B cell (primary cell): Measurements from ENCODE around the gene HOXA3. TPM values are rescaled to one million over a fixed set of nuclear protein-coding genes. Genes with fewer than 3 reads are reported as not detected.
A peak's percentile ranks its signal among the peaks of the same experiment; 100 is the strongest.

Experiments
- ATAC-seq: fragments of 200-7000 bp; cut with Tn5 transposase; one replicate; pipeline ENCODE4 v1.10.0; 2021; ENCODE audit warnings: low read depth, mild to moderate bottlenecking, moderate number of reproducible peaks, moderate library complexity
- CTCF ChIA-PET: fragments of 350-600 bp; sonication (Branson Sonifier 250); formaldehyde crosslinking; loops from one replicate; lab custom pipeline; 2021; ENCODE audit warnings: antibody characterized with exemption, inconsistent platforms; lab: Charles Lee
- POLR2A ChIA-PET: fragments of 350-600 bp; sonication (Branson Sonifier 250); formaldehyde crosslinking; loops from one replicate; lab custom pipeline; 2021; ENCODE audit warnings: antibody characterized with exemption; lab: Charles Lee
- DNase-seq: peaks from one replicate; pipeline ENCODE4 v3.0.0; 2013
- H2AFZ ChIP-seq: 2 replicates; pipeline ENCODE4 v1.6.1; 2012; ENCODE audit warnings: mild to moderate bottlenecking, low read depth, low read length; ENCODE audit not compliant: insufficient read depth, poor library complexity, severe bottlenecking
- H3K27ac ChIP-seq, 2 donors: 1 replicate in 1 of 2; 2 replicates in 1 of 2; pipeline ENCODE4 v1.5.1; 2012 to 2013; ENCODE audit warnings: low read length in 2 of 2, mild to moderate bottlenecking in 2 of 2, moderate library complexity in 1 of 2
- H3K27me3 ChIP-seq, 4 experiments: fragments of 200-600 bp in 1 of 4; sonication (generic) in 1 of 4; replicated peaks in 1 of 4; 1 replicate in 2 of 4; 2 replicates in 2 of 4; pipeline versions ENCODE4 v1.6.1 to v1.7.0; 2013 to 2016; ENCODE audit warnings: low read length in 3 of 4, mild to moderate bottlenecking in 2 of 4, mixed read lengths in 1 of 4, moderate library complexity in 1 of 4; ENCODE audit not compliant: insufficient read depth in 4 of 4, control insufficient read depth in 3 of 4; ENCODE audit errors: control extremely low read depth in 1 of 4
- H3K36me3 ChIP-seq, 2 experiments: replicated peaks in 1 of 2; 1 replicate in 1 of 2; 2 replicates in 1 of 2; pipeline versions ENCODE4 v1.6.1 to v1.7.1; 2013; ENCODE audit warnings: low read length in 1 of 2; ENCODE audit not compliant: insufficient read depth in 2 of 2, control insufficient read depth in 1 of 2; ENCODE audit errors: control extremely low read depth in 1 of 2, extremely low read depth in 1 of 2
- H3K4me1 ChIP-seq, 2 donors: fragments of 200-600 bp in 1 of 2; sonication (generic) in 1 of 2; 1 replicate in 1 of 2; 2 replicates in 1 of 2; pipeline versions ENCODE4 v1.5.1 to v1.6.1; 2013 to 2017; ENCODE audit warnings: low read length in 2 of 2; ENCODE audit not compliant: control insufficient read depth in 2 of 2, insufficient read depth in 2 of 2
- H3K4me2 ChIP-seq: replicated peaks from 2 replicates; pipeline ENCODE3; 2012; ENCODE audit warnings: mild to moderate bottlenecking, low read depth, low read length; ENCODE audit not compliant: poor library complexity, severe bottlenecking
- H3K4me3 ChIP-seq, 5 experiments: fragments of 200-600 bp in 1 of 5; sonication (generic) in 1 of 5; 1 replicate in 3 of 5; 2 replicates in 2 of 5; pipeline versions ENCODE4 v1.5.1 to v1.7.0; 2011 to 2016; ENCODE audit warnings: low read length in 4 of 5, mild to moderate bottlenecking in 4 of 5, low read depth in 2 of 5, control low read depth in 1 of 5, moderate library complexity in 1 of 5; ENCODE audit not compliant: insufficient read depth in 1 of 5; ENCODE audit errors: control extremely low read depth in 1 of 5, extremely low read depth in 1 of 5
- H3K79me2 ChIP-seq: fragments of 200-600 bp; sonication (generic); one replicate; pipeline ENCODE4 v1.6.0; 2016; ENCODE audit warnings: low read length; ENCODE audit not compliant: control insufficient read depth, insufficient read depth
- H3K9ac ChIP-seq: fragments of 200-600 bp; sonication (generic); 2 replicates; pipeline ENCODE4 v1.6.1; 2017; ENCODE audit warnings: mild to moderate bottlenecking, low read length, moderate library complexity
- H3K9me3 ChIP-seq, 3 donors: one replicate each; pipeline versions ENCODE4 v1.6.1 to v1.7.1; 2013; ENCODE audit warnings: low read length in 2 of 3; ENCODE audit not compliant: control insufficient read depth in 2 of 3, insufficient read depth in 1 of 3; ENCODE audit errors: control extremely low read depth in 1 of 3
- H4K20me1 ChIP-seq: 2 replicates; pipeline ENCODE4 v1.6.0; 2012; ENCODE audit warnings: mild to moderate bottlenecking, low read length; ENCODE audit not compliant: insufficient read depth, control insufficient read depth, poor library complexity, severe bottlenecking
- H3K27ac Mint-ChIP-seq: one replicate; pipeline ENCODE4 v1.8.0; 2021; ENCODE audit warnings: mixed read lengths
- H3K27me3 Mint-ChIP-seq: one replicate; pipeline ENCODE4 v1.8.0; 2021; ENCODE audit warnings: mixed read lengths
- H3K4me1 Mint-ChIP-seq: one replicate; pipeline ENCODE4 v1.8.0; 2021; ENCODE audit warnings: mixed read lengths
- H3K4me3 Mint-ChIP-seq: one replicate; pipeline ENCODE4 v1.8.0; 2021; ENCODE audit warnings: mixed read lengths
- H3K9me3 Mint-ChIP-seq: one replicate; pipeline ENCODE4 v1.8.0; 2022; ENCODE audit warnings: mixed read lengths; ENCODE audit not compliant: insufficient read depth
- EZH2 ChIP-seq: IDR thresholded peaks from 2 replicates; pipeline ENCODE4 v1.6.1; 2012; ENCODE audit warnings: borderline replicate concordance, low read depth, mild to moderate bottlenecking, moderate library complexity, low read length; ENCODE audit not compliant: insufficient read depth, poor library complexity, severe bottlenecking
- WGBS: methylation state at CpG from one replicate; pipeline ENCODE4 v1.1.5; 2013; ENCODE audit warnings: missing lambda C conversion rate; ENCODE audit not compliant: insufficient coverage; 5-methylcytosine and 5-hydroxymethylcytosine counted together
- intact Hi-C: fragments of 100-400 bp; cut with micrococcal nuclease; formaldehyde crosslinking; loops from one replicate; pipeline ENCODE4 v1.10.0; 2022
- polyA plus RNA-seq: library from polyadenylated mRNA; depleted of rRNA; stranded (reverse); fragments of >200 nt; gene quantifications from 2 replicates; pipeline ENCODE4 v1.2.3, GENCODE V29; 2012
- total RNA-seq, 2 donors: library from RNA; stranded (reverse); fragments of 120-200 nt in 1 of 2; gene quantifications; 1 replicate in 1 of 2; 2 replicates in 1 of 2; pipeline versions ENCODE4 v1.2.3 to v1.2.4, GENCODE V29; 2013 to 2022
- TF ChIP-seq, protein P1 (sequence below): fragments of 200-600 bp; IDR thresholded peaks from one replicate; pipeline ENCODE4 v1.8.0; 2022; ENCODE audit warnings: antibody characterized with exemption, mild to moderate bottlenecking

Gene HOXA3
- total and polyA plus RNA-seq, 2 donors (not counting 1 experiment from before 2014, with no cell fraction given) = 0.07 TPM; not detected in 1

DNA sequence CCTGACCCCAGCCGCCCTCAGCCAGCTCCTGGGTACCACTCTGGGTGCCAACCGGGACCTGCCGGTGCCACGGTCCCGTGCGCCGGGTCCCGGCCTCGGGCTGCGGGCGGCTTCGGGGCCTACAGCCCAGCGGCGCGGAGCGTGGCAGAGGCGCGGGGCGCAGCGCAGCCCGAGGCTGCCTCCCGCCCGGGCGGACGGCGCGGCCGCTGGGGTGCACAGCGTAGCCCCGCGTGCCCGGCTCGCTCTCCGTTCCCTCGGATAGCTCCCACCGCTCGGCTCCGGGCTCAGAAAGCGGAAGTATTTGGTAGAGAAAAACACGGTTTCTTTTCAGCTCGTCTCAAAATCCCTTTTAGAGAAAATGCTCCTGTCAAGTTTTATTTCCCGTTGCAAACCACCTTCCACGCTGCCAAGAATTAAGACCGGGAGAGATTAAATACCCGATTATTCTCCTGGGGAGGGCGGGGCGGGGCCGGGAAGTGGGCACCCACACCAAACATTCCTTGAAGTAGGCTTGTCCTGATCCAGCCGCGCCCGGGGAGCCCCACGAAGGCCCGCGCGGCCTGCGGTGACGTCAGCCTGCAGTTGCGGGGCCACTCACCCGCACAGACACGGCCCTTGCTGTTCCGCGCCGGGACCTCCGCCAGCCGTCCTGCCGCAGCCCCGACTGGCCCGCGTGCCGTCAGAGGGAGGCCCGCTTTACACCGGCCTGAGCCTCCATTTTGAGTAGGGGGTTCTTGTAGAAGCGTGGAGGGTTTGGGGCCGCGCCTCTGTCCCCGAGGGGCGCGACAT is 40.4 kb upstream of the HOXA3 start:
- Histone ChIP-seq H3K9me3 (peaks cover 2 to 54% (median 6%) of the 10 kb centered on the region in 3 donors), H3K27ac (no peak overlapping the region), H3K4me2 (peak overlapping the region; percentile 75), H4K20me1 (no peaks in the 10 kb centered on the region), H3K4me1 (peaks cover 35 to 65% of the 10 kb centered on the region in 2 donors), H3K9ac (peak overlapping the region; percentile 36), H3K27me3 (peaks cover 3 to 91% (median 79%) of the 10 kb centered on the region in 4 experiments), H3K36me3 (no peaks in the 10 kb centered on the region), H2AFZ (peak overlapping the region; percentile 23), H3K4me3 (peak overlapping the region in 3 of 5 experiments; percentile 15 to 45 (median 36)), H3K79me2 (no peaks in the 10 kb centered on the region)
- TF ChIP-seq EZH2 = peak; percentile 64
- TF ChIP-seq, protein P1, sequence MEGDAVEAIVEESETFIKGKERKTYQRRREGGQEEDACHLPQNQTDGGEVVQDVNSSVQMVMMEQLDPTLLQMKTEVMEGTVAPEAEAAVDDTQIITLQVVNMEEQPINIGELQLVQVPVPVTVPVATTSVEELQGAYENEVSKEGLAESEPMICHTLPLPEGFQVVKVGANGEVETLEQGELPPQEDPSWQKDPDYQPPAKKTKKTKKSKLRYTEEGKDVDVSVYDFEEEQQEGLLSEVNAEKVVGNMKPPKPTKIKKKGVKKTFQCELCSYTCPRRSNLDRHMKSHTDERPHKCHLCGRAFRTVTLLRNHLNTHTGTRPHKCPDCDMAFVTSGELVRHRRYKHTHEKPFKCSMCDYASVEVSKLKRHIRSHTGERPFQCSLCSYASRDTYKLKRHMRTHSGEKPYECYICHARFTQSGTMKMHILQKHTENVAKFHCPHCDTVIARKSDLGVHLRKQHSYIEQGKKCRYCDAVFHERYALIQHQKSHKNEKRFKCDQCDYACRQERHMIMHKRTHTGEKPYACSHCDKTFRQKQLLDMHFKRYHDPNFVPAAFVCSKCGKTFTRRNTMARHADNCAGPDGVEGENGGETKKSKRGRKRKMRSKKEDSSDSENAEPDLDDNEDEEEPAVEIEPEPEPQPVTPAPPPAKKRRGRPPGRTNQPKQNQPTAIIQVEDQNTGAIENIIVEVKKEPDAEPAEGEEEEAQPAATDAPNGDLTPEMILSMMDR = no peak
- no peak overlapping the region for H3K27ac Mint-ChIP-seq
- ATAC-seq (peak; percentile 59), DNase-seq (peak; percentile 71)
- no peaks in the 10 kb centered on the region for H3K9me3 Mint-ChIP-seq
- peaks cover 31% of the 10 kb centered on the region for H3K4me1 Mint-ChIP-seq
- WGBS = 5% methylated on average over 73 of the region's 78 CpGs
- ChIA-PET POLR2A (interaction anchor here (0.5 to 0.7 kb wide), 3 partner anchors 18 to 78 kb away, joined by 3 to 4 read pairs (median 4); no protein-coding TSS in a partner anchor), CTCF (interaction anchor here (0.6 to 1.3 kb wide), 9 partner anchors 8 to 728 kb away, joined by 3 to 5 read pairs (median 3); no protein-coding TSS in a partner anchor)
- H3K27me3 Mint-ChIP-seq = peaks cover 86% of the 10 kb centered on the region
- peak overlapping the region; percentile 83 for H3K4me3 Mint-ChIP-seq
- intact Hi-C loops = loop anchor here (10.0 kb wide), 1 partner anchor 412 kb away; no protein-coding TSS in a partner anchor
